Neural cell (in vitro differentiated cells): ENCODE measurements around the gene GIT2. TPM values are rescaled to one million over a fixed set of nuclear protein-coding genes. Genes with fewer than 3 reads are reported as not detected.

ENCODE experiments used
- H2AFZ ChIP-seq: fragments of 200-600, 300-800 bp; sonication (generic), shearing (Covaris generic); 2 replicates; pipeline ENCODE4 v1.6.0; 2014; ENCODE audit warnings: low read depth, mild to moderate bottlenecking, antibody characterized with exemption, low read length, moderate library complexity
- H3F3A ChIP-seq: fragments of 200-600 bp; shearing (Covaris generic); 2 replicates; pipeline ENCODE4 v1.6.1; 2016; ENCODE audit warnings: mild to moderate bottlenecking, moderate library complexity, mixed read lengths, antibody characterized with exemption, low read length; ENCODE audit not compliant: insufficient read depth, poor library complexity, severe bottlenecking
- H3K27ac ChIP-seq: fragments of 200-600, 300-800 bp; sonication (generic), shearing (Covaris generic); 2 replicates; pipeline ENCODE4 v1.5.1; 2014; ENCODE audit warnings: mild to moderate bottlenecking, low read length, moderate library complexity
- H3K27me3 ChIP-seq: fragments of 300-800, 200-600 bp; sonication (generic), shearing (Covaris generic); 2 replicates; pipeline ENCODE4 v1.6.0; 2014; ENCODE audit warnings: mild to moderate bottlenecking, low read depth, low read length, moderate library complexity; ENCODE audit not compliant: insufficient read depth
- H3K36me3 ChIP-seq: fragments of 300-800, 200-600 bp; sonication (generic), shearing (Covaris generic); 2 replicates; pipeline ENCODE4 v1.5.1; 2014; ENCODE audit warnings: mild to moderate bottlenecking, antibody characterized with exemption, low read length, moderate library complexity; ENCODE audit not compliant: insufficient read depth
- H3K4me2 ChIP-seq: fragments of 300-800, 200-600 bp; sonication (generic), shearing (Covaris generic); 2 replicates; pipeline ENCODE4 v1.6.0; 2014; ENCODE audit warnings: mild to moderate bottlenecking, low read length
- H3K4me3 ChIP-seq: fragments of 300-800, 200-600 bp; sonication (generic), shearing (Covaris generic); 2 replicates; pipeline ENCODE4 v1.5.1; 2014; ENCODE audit warnings: mild to moderate bottlenecking, low read length, moderate library complexity
- H3K79me2 ChIP-seq: fragments of 200-600 bp; shearing (Covaris generic); replicated peaks from 2 replicates; pipeline ENCODE4 v1.6.0; 2014; ENCODE audit warnings: mild to moderate bottlenecking, low read length, moderate library complexity; ENCODE audit not compliant: insufficient read depth
- H3K9ac ChIP-seq: fragments of 300-800, 200-600 bp; sonication (generic), shearing (Covaris generic); 2 replicates; pipeline ENCODE4 v1.6.1; 2016; ENCODE audit warnings: mild to moderate bottlenecking, low read length, mixed read lengths
- H3K9me2 ChIP-seq: fragments of 200-600 bp; shearing (Covaris generic); 2 replicates; pipeline ENCODE4 v1.6.1; 2016; ENCODE audit warnings: mild to moderate bottlenecking, low read length, mixed read lengths; ENCODE audit not compliant: insufficient read depth
- H3K9me3 ChIP-seq: fragments of 200-600, 300-800 bp; sonication (generic), shearing (Covaris generic); 2 replicates; pipeline ENCODE4 v1.6.1; 2016; ENCODE audit warnings: mild to moderate bottlenecking, mixed run types, low read length, moderate library complexity, mixed read lengths
- H4K20me1 ChIP-seq: fragments of 200-600 bp; shearing (Covaris generic); 2 replicates; pipeline ENCODE4 v1.6.1; 2016; ENCODE audit warnings: mild to moderate bottlenecking, mixed run types; ENCODE audit not compliant: insufficient read depth
- EP300 ChIP-seq: fragments of 450-650 bp; conservative IDR thresholded peaks from 2 replicates; pipeline ENCODE4 v1.6.1; 2014; ENCODE audit warnings: antibody characterized with exemption, mild to moderate bottlenecking, moderate library complexity; ENCODE audit not compliant: poor library complexity, severe bottlenecking
- EZH2 ChIP-seq: fragments of 200-600, 300-800 bp; shearing (Covaris generic), sonication (generic); IDR thresholded peaks from 2 replicates; pipeline ENCODE4 v1.6.1; 2014; ENCODE audit warnings: antibody characterized with exemption, low read length, borderline replicate concordance, mild to moderate bottlenecking; ENCODE audit not compliant: insufficient read depth, poor library complexity, severe bottlenecking
- MXI1 ChIP-seq: fragments of 450-650 bp; conservative IDR thresholded peaks from 2 replicates; pipeline ENCODE4 v1.6.1; 2014; ENCODE audit warnings: antibody characterized with exemption, mild to moderate bottlenecking; ENCODE audit not compliant: poor library complexity, severe bottlenecking
- POLR2AphosphoS5 ChIP-seq: IDR thresholded peaks from 2 replicates; pipeline ENCODE4 v1.6.1; 2012
- RAD21 ChIP-seq: fragments of 450-650 bp; conservative IDR thresholded peaks from 2 replicates; pipeline ENCODE4 v1.6.1; 2014; ENCODE audit warnings: antibody characterized with exemption, mild to moderate bottlenecking, moderate library complexity
- SMC3 ChIP-seq: fragments of 450-650 bp; conservative IDR thresholded peaks from 2 replicates; pipeline ENCODE4 v1.6.1; 2014; ENCODE audit warnings: antibody characterized with exemption, mild to moderate bottlenecking, moderate library complexity; ENCODE audit not compliant: poor library complexity
- TAF1 ChIP-seq: IDR thresholded peaks from 2 replicates; pipeline ENCODE4 v1.6.1; 2012; ENCODE audit warnings: low read depth
- polyA plus RNA-seq: library from polyadenylated mRNA; depleted of rRNA; stranded (reverse); fragments of >200 nt; gene quantifications from 2 replicates; pipeline ENCODE4 v1.2.3, GENCODE V29; 2014
- TF ChIP-seq, protein P1 (sequence below): fragments of 450-650 bp; IDR thresholded peaks from 2 replicates; pipeline ENCODE4 v1.5.1; 2014; ENCODE audit warnings: antibody characterized with exemption, mild to moderate bottlenecking, moderate library complexity; ENCODE audit not compliant: poor library complexity, severe bottlenecking
- TF ChIP-seq, protein P2 (sequence below): IDR thresholded peaks from 2 replicates; pipeline ENCODE4 v1.6.1; 2012; ENCODE audit warnings: borderline replicate concordance

GIT2 gene
- polyA plus RNA-seq, 1 donor from 2014 or later, result 14.2 TPM

DNA sequence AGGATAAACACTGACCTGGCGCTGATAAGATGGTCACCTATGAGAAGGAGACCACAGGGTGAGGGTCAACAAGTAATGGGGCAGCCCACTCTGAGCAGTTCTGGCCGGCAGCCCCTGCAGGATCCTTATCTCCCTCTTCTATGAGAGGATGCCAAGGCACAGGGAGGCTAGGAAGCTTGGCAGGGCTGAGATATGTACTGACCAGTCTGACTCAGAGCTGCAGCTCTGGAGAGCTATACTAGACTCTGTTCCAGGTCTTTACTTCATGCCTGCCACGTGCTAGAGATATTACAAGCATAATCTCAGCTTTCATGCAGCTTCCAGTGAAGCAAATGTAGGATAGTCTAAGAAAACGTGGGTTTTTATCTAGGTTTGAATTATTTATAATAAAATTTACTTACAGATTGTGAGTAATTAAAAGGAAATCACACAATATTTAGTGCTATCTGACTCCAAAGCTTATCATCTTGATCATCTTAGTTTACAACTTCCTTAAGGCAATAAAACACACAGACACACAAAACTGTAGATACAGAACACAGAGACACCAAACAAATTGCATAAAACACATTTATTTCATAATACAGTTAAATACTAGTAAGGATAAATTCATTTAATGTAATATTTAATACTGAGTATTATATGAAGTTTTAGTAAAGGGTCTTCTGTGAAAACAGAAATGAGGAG lies 32.3 kb downstream of the GIT2 start:
- Histone ChIP-seq H3K36me3 (peaks cover 25% of the 10 kb centered on the region), H3K79me2 (no peaks in the 10 kb centered on the region), H3F3A (no peaks in the 10 kb centered on the region), H2AFZ (no peak overlapping the region), H4K20me1 (no peaks in the 10 kb centered on the region), H3K9me3 (no peaks in the 10 kb centered on the region), H3K27me3 (no peaks in the 10 kb centered on the region), H3K9me2 (no peaks in the 10 kb centered on the region), H3K9ac (no peak overlapping the region), H3K27ac (no peak overlapping the region), H3K4me3 (no peak overlapping the region), H3K4me2 (no peak overlapping the region)
- TF ChIP-seq MXI1 (no peak), EZH2 (no peak), EP300 (no peak), SMC3 (no peak), TAF1 (no peak), RAD21 (no peak), POLR2AphosphoS5 (no peak)
- TF ChIP-seq, protein P1, sequence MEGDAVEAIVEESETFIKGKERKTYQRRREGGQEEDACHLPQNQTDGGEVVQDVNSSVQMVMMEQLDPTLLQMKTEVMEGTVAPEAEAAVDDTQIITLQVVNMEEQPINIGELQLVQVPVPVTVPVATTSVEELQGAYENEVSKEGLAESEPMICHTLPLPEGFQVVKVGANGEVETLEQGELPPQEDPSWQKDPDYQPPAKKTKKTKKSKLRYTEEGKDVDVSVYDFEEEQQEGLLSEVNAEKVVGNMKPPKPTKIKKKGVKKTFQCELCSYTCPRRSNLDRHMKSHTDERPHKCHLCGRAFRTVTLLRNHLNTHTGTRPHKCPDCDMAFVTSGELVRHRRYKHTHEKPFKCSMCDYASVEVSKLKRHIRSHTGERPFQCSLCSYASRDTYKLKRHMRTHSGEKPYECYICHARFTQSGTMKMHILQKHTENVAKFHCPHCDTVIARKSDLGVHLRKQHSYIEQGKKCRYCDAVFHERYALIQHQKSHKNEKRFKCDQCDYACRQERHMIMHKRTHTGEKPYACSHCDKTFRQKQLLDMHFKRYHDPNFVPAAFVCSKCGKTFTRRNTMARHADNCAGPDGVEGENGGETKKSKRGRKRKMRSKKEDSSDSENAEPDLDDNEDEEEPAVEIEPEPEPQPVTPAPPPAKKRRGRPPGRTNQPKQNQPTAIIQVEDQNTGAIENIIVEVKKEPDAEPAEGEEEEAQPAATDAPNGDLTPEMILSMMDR, result no peak
- TF ChIP-seq, protein P2, sequence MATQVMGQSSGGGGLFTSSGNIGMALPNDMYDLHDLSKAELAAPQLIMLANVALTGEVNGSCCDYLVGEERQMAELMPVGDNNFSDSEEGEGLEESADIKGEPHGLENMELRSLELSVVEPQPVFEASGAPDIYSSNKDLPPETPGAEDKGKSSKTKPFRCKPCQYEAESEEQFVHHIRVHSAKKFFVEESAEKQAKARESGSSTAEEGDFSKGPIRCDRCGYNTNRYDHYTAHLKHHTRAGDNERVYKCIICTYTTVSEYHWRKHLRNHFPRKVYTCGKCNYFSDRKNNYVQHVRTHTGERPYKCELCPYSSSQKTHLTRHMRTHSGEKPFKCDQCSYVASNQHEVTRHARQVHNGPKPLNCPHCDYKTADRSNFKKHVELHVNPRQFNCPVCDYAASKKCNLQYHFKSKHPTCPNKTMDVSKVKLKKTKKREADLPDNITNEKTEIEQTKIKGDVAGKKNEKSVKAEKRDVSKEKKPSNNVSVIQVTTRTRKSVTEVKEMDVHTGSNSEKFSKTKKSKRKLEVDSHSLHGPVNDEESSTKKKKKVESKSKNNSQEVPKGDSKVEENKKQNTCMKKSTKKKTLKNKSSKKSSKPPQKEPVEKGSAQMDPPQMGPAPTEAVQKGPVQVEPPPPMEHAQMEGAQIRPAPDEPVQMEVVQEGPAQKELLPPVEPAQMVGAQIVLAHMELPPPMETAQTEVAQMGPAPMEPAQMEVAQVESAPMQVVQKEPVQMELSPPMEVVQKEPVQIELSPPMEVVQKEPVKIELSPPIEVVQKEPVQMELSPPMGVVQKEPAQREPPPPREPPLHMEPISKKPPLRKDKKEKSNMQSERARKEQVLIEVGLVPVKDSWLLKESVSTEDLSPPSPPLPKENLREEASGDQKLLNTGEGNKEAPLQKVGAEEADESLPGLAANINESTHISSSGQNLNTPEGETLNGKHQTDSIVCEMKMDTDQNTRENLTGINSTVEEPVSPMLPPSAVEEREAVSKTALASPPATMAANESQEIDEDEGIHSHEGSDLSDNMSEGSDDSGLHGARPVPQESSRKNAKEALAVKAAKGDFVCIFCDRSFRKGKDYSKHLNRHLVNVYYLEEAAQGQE, result no peak

DNA sequence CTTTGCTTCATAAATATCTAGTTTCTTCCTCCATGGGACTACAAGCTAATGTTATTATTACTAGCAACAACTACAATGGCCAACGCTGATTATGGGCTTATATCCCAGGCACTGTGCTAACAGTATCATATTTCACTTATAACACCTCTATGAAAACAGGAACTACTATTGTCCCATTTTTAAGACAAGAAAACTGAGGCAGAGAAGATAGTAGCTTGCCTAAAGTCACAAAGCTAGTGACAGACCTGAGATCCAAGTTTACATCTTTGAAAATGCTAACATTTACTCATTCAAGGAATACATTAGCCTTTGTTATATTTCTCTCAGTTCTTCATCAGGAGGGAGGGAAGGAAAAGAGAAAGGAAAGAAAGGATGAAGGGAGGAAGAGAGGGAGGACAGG lies 32.8 kb downstream of the GIT2 start:
- H3F3A ChIP-seq, result no peaks in the 10 kb centered on the region
- peaks cover 25% of the 10 kb centered on the region for H3K36me3 ChIP-seq
- H3K4me3 ChIP-seq, result no peak overlapping the region
- H3K9me2 ChIP-seq, result no peaks in the 10 kb centered on the region
- TF ChIP-seq SMC3 (no peak), MXI1 (no peak), EP300 (no peak), POLR2AphosphoS5 (no peak), EZH2 (no peak), TAF1 (no peak), RAD21 (no peak)
- TF ChIP-seq, protein P2, result no peak
- TF ChIP-seq, protein P1, result no peak
- H3K79me2 ChIP-seq, result no peaks in the 10 kb centered on the region
- no peak overlapping the region for H2AFZ ChIP-seq
- H3K27me3 ChIP-seq, result no peaks in the 10 kb centered on the region
- no peaks in the 10 kb centered on the region for H3K9me3 ChIP-seq
- no peak overlapping the region for H3K27ac ChIP-seq
- H3K4me2 ChIP-seq, result no peak overlapping the region
- H3K9ac ChIP-seq, result no peak overlapping the region
- H4K20me1 ChIP-seq, result no peaks in the 10 kb centered on the region
